Measurements from ENCODE around the gene TASL.
"Not testable (repeated sequence)": the region's sequence is repeated elsewhere in the genome, so short reads cannot be mapped to it uniquely, and the experiment has no call there.

The TASL gene

GRCh38 chrX:30576881-30577280 is 685 bp downstream of the TASL start:
- DNase-seq = no peak

- DNase-seq = no peak
These were observed 4.4 kb downstream of the TASL start for GRCh38 chrX:30573125-30573524.

DNA sequence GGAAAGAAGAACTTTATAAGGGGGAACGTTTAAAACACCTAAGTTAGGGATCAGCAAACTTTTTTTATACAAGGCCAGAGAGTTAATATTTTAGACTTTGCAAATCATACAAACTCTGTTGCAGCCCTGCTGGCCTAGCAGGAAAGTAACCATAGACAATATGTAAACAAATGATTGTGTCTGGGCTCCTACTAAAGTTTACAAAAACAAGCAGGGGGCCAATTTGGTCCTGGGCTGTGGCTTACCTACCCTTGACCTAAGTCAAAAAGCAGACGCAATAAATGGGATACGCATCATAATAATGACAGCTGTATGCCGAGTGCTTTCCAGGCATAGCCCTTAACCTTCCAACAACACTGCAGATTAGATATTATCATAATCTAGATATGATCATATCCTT is 4.9 kb downstream of the TASL start:
- DNase-seq = no peak

DNA sequence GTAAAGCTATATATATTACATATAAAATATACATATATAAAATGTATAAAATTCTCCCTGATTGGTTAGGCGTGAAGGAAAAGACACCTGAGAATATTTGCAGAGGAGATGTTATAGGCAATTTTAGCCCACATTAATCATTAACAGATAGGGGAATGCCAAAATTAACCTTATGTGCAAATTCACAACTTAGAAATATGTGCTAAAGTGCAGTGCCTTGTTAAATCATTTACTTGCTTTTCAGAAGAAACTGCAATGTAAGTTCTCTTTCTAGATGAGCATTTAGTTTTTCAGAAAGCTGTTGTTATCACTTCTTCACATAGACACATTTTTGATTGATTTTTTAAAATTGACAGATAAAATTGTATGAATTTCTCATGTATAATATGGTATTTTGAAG is 5.6 kb downstream of the TASL start:
- no peak for DNase-seq

GRCh38 chrX:30570505-30570904 is 7.1 kb downstream of the TASL start:
- no peak for DNase-seq

GRCh38 chrX:30568136-30568535 is 9.4 kb downstream of the TASL start:
- DNase-seq = no peak

- DNase-seq = not testable (repeated sequence)
These were observed 14.5 kb downstream of the TASL start for GRCh38 chrX:30563070-30563469.

DNA sequence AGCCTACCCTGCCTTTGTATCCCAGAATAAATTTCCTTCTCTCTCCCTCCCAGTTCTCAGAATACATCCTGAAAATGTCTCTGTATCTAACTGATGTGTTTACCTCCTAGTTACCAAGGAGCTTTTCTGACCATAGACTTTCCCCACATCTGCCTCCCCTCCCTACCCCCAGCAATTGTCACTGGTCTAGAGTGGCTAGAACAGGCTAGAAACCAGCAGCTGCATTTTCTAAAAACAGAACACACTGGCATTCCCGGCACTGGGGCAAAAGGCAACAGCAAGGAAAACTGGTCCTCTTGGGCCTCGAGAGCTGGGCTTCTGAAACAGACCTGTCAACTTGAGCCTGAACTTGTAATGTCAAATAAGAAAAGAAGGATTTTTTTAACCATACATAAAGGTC is 16.4 kb downstream of the TASL start:
- no peak for DNase-seq

- DNase-seq = no peak
These were observed 39.3 kb downstream of the TASL start for GRCh38 chrX:30538271-30538670.

DNA sequence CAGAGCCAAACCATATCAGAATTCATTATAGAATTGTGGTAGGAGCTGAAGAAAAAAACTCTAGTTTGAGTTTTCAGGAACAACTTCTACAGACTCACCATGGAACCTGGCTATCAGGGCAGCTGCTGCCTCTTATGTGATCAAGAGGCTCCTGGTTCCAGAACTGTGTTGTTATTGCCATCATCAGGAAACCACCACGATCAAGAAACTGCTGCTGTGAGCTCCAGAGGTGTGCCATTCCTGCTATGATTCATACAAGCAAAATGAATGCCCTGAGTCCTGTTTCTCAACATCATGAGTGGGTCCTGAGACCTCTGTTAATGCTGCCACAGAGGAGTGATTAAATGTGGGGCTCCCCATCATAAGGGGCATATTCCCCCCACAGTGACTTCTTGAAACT is 43.7 kb downstream of the TASL start:
- DNase-seq = no peak

- no peak for DNase-seq
These were observed 44.3 kb downstream of the TASL start for GRCh38 chrX:30533266-30533665.

DNA sequence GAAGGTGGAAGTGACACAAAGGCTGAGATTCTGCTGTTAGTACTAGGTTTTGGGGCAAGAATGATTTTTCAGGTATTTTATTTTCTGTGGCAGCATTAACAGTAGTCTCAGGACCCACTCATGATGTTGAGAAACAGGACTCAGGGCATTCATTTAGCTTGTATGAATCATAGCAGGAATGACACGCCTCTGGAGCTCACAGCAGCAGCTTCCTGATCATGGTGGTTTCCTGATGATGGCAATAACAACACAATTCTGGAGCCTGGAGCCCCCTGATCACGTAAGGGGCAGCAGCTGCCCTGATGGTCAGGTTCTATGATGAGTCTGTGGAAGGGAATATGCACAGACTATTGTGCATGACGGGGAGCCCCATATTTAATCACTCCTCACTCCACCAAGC is 47.0 kb downstream of the TASL start:
- DNase-seq = no peak

GRCh38 chrX:30525732-30526131 is 51.8 kb downstream of the TASL start:
- DNase-seq = no peak

GRCh38 chrX:30521440-30522182 is 56.0 kb downstream of the TASL start:
- DNase-seq = no peak

- no peak for DNase-seq
These were observed 64.3 kb downstream of the TASL start for GRCh38 chrX:30513284-30513683.

Data from NCI-H146 (cell line).